GM19467 (cell line): ENCODE results near the gene BICD2.

Experiments
- ATAC-seq: cut with Tn5 transposase; IDR thresholded peaks from one replicate; pipeline ENCODE4 v1.9.1; 2021; ENCODE audit warnings: mild to moderate bottlenecking, moderate library complexity; ENCODE audit not compliant: unreplicated experiment

BICD2 gene

DNA sequence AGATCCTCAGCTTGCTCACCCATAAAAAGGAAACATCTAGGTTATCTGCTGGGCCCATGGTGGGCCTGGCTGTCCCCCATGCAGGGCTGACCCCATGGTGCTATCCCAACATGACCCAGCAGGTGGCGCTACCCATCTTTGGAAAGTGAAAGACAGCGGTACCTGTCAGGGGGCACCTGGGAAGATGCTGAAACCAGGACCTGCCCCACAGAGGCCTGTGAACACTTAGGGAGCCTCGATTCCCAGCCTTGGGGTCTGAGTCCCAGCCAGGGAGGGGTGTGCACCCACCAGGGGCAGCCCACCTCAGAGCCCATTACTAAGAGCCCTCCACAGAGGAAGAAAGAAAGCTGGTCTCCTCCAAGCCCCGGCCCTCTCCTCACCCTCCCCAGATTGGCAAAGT, 48.1 kb downstream of the BICD2 start:
- no peak for ATAC-seq

DNA sequence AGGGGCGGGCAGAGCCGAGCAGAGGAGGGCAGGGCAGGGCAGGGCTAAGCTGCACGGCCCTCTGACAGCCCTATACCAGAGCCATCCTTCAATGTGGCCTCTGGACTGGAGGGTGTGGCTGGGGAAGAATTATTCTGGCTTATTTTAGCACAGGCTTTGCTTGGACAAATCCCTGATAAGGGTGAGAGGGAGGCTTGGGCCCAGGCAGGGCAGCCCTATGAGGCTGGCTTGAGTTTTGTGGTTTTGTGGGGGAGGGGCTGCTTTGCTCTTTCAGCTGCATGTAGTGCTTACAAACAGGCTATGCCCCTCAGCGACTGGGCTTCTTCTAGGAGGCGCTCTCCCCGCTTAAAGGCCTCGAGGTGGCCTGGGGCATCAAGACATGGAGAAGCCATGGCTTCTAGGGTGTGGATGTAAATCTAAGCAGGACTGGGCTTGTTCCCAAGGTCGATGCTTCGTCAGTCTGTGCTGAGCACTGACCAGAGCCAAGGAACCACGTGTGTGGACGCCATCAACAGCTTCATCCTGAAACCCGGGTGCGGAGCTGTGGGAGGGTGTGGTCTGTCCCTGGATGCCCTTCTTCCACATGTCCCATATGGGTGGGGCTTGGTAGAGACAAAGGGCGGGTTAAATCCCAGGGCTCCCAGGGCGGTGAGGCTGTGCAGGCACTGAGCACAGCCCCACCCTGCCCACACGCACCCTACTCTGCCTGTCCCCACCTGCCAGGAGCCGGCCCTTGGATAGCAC, 49.0 kb downstream of the BICD2 start:
- no peak for ATAC-seq

- no peak for ATAC-seq
Measured at GRCh38 chr9:92714787-92715487, 49.7 kb downstream of the BICD2 start.

DNA sequence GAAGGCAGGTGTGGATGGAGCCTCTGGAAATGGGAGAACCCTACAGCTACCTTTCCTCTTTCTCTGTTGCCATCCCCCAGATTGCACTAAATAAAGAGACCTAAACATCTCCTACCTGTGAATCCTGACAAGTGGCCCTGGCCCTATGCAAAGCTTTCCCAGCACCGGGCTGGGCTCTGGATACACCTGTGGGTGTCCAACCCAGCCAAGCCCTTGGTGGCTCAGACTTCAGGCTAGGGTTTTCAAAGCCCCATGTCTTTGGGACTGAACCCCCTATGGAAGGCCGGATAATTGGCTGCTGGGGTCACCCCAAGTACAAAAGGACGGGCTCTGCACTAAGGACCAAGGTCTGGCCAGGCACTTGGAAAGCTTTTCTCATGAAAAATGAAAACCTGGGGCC, 50.6 kb downstream of the BICD2 start:
- no peak for ATAC-seq

- ATAC-seq: no peak
Measured at GRCh38 chr9:92713528-92713927, 51.1 kb downstream of the BICD2 start.

DNA sequence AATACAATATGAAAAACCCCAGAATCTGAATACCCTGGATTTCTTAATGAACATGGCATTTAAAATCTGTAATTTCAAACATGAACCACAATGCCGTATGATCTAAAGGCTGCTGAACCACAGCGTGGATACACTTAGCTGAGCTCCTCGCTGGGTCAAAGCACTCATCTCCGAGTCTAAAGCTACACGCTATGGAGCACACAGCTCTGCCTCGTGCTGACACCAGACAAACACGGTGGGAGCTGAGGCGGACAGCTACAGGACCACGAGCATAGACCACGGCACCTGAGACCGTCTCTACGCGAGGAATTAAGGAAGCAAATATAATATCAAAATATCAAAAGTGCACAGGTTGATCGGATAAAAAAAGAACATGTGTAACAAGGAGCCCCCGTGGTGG, 51.9 kb downstream of the BICD2 start:
- ATAC-seq: no peak

GRCh38 chr9:92711844-92712243, 52.8 kb downstream of the BICD2 start:
- no peak for ATAC-seq

GRCh38 chr9:92711146-92711545, 53.5 kb downstream of the BICD2 start:
- ATAC-seq: no peak

DNA sequence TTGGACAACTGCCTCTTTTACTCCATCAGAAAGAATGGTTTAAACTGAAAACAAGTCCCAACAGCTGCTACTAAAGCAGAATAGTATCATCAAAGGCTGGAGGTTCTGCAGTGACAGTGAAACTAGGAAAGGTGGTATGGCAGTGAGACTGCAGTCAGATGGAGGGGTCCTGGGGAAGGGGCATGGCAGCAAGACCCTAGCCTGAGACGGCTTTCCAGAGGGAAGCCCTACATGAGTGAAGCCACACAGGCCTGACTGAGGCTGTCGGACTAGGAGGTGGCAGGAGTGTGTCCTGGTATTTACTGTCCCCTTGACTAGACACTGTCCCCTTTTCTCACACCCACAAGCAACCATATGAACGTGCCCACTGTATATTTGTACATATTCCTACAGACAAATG, 54.3 kb downstream of the BICD2 start:
- ATAC-seq: no peak

DNA sequence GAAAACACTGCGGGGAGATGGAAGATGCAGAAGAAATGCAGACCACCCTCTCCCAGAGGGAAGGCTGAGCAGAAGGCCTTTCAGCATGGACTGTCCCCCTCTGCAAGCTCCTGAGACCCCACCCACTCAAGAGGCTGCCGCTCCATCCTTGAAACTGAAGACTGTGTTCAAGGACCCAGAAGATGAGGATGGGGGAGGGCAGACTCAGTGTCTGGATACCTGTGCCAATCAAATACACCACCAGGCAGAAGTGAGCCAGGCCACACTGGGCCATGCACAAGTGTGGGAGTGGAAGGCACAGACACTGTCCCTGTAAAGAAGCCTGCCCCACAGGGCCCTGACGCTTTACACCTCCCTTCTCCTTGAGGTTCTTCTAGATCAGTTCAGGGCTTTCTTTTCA, 54.7 kb downstream of the BICD2 start:
- ATAC-seq: no peak

DNA sequence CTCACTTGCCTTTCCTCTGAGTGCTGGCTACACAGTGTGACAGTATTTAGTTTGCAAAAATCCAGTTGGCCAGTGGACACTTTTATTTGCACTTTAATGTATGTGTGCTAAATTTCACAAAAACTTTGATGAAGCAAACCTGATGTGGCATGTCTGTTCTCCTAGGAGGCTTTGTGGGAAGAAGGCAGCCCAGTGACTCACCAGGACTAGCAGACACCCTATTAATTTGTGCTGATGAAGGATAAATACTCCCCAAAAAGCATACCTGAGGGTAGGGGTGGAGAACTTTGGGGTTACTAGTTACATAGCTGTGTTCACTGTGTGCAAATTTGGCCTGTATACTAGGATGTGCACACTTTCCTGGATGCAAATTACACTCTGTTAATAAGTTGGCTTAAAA, 55.4 kb downstream of the BICD2 start:
- ATAC-seq: no peak

GRCh38 chr9:92707530-92707929, 57.1 kb downstream of the BICD2 start:
- ATAC-seq: no peak

GRCh38 chr9:92706218-92706940, 58.3 kb downstream of the BICD2 start:
- no peak for ATAC-seq

GRCh38 chr9:92704528-92704927, 60.1 kb downstream of the BICD2 start:
- no peak for ATAC-seq

DNA sequence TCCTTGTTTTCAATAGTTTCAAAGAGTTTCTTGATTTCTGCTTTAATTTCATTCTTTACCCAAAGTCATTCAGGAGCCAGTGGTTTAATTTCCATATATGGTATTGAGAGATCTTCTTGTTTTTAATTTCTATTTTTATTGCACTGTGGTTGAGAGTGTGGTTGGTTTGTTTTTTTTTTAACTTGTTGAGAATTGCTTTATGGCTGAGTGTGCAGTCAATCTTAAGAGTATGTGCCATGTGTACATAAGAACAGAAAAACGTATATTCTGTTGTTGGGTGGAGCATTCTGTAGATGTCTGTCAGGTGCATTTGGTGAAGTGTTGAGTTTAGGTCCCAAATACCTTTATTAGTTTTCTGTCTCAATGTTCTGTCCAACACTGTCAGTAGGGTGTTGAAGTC, 68.0 kb downstream of the BICD2 start:
- ATAC-seq: no peak

DNA sequence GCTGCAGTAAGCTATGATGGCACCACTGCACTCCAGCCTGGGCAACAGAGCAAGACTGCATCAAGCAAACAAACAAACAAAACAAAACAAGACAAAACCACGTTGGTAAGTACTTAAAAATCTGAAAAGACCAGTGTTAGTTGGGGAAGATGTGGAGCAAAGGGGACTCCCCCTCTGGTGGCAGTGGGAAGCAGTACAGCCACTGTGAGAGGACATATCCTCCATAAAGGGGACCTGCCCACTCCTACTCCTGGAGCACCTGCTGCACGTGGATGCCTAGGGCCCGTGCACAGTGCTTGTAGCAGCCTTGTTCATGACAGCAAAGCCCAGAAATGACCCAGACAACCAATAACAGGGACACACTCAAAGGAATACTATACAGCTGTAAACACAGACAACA, 77.7 kb downstream of the BICD2 start:
- ATAC-seq: no peak

- ATAC-seq: no peak
Measured at GRCh38 chr9:92685022-92685421, 79.6 kb downstream of the BICD2 start.

DNA sequence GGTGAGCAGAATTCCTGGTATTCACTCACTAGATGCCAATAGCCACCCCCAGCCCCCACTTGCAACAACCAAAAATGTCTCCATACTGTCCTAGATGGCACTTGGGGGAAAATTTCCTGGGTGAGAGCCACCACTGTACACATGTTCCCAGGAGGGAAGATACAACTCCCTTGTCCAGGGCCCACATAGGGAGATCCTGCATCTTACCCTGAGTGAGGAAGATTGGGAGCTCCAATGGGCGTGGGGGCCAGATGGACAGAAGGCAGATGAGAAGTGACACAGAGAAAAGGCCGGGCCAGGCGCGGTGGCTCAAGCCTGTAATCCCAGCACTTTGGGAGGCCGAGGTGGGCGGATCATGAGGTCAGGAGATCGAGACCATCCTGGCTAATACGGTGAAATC, 82.4 kb downstream of the BICD2 start:
- no peak for ATAC-seq

DNA sequence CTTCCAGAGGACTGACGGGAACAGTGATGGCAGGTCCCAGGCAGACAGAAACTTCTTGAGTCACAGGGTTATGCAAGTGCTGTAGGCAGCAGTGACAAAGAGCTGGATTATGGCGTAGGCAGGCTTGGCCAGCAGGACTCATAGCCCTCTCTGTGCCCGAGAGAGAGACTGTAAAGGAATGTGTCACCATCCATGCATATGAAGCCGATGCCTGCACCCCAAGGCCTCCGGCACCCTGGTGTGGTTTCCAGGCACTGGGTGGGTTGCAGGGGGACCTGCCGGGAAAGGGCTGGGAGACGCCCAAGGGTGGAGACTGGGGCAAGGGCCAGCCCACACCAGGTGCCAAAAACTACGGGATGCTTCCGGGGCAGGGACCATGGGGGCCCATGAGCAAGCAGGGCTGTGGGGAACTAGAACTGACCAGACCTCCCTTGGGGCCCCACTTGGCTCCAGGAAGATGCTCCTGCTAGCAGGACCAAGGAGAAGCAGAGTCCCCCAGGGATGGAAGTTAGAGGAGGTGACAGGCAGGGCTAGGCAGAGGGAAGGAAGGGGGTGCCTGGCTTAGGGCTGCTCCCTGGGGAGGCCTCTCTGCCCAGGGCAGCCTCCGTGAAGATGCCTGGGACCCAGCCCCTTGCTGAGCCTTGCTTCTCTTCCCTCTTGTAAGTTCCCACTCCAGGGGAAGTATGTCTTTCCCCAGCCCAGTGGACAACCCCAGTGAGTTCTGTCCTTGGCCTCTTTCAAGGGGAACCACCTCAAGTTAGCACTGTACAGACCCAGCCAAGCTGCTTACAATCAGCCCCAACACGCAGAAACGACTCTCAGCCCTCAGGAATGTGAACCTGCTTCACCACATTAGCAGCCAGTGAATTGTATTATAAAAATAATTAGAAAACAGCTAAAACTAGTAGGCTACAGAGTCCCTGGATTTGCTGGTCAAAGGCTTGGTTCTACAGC, 84.2 kb downstream of the BICD2 start:
- no peak for ATAC-seq

- ATAC-seq: no peak
Measured at GRCh38 chr9:92679413-92680165, 85.0 kb downstream of the BICD2 start.
